HL-60 (cell line): ENCODE measurements around the gene LEP.

ENCODE experiments used
- GABPA ChIP-seq: IDR thresholded peaks from 2 replicates; pipeline ENCODE4 v1.6.1; 2012; ENCODE audit warnings: low read depth
- POLR2AphosphoS5 ChIP-seq: IDR thresholded peaks from 2 replicates; pipeline ENCODE4 v1.6.1; 2012; ENCODE audit warnings: low read depth
- SPI1 ChIP-seq: IDR thresholded peaks from 2 replicates; pipeline ENCODE4 v1.6.1; 2012; ENCODE audit warnings: low read depth, mild to moderate bottlenecking, borderline replicate concordance
- TF ChIP-seq, protein P1 (sequence below): IDR thresholded peaks from one replicate; pipeline ENCODE4 v1.5.1; 2011; ENCODE audit warnings: low read length, control low read depth, inconsistent platforms; ENCODE audit not compliant: insufficient read depth
- TF ChIP-seq, protein P2 (sequence below): IDR thresholded peaks from 2 replicates; pipeline ENCODE4 v1.6.1; 2012; ENCODE audit warnings: low read depth; ENCODE audit not compliant: insufficient replicate concordance

DNA sequence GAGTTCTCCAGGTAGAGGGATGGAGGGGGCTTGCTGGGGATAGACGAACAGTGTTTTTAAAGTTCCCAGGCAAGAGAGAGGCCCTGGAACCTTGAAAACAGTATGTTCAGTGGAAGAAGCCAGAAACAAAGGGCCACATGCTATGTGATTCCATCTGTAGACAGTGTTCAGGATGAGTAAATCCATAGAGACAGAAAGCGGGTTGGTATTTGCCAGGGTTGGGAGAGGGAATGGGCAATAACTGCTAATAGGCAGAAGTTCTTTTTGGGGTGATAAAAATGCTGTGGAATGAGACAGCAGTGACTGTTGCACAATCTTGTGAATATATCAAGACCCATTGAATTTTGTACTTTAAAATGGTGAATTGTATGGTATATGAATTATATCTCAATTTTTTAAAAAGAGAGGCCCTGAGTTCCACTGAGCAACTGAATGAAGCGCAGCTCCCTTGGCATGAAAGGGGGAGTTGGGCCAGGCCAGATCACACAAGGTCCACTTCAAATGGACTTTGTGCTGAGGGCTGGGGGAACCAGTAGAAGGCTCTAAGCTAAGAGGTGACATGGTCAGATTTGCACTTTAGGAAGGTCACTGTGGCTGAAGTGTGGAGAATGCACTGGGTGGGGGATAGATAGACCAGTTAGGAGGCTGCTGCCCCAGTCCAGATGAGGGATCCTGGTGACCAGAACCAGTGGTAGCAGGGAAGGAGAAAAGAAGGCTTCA, 34.0 kb downstream of the LEP start:
- TF ChIP-seq, protein P1, sequence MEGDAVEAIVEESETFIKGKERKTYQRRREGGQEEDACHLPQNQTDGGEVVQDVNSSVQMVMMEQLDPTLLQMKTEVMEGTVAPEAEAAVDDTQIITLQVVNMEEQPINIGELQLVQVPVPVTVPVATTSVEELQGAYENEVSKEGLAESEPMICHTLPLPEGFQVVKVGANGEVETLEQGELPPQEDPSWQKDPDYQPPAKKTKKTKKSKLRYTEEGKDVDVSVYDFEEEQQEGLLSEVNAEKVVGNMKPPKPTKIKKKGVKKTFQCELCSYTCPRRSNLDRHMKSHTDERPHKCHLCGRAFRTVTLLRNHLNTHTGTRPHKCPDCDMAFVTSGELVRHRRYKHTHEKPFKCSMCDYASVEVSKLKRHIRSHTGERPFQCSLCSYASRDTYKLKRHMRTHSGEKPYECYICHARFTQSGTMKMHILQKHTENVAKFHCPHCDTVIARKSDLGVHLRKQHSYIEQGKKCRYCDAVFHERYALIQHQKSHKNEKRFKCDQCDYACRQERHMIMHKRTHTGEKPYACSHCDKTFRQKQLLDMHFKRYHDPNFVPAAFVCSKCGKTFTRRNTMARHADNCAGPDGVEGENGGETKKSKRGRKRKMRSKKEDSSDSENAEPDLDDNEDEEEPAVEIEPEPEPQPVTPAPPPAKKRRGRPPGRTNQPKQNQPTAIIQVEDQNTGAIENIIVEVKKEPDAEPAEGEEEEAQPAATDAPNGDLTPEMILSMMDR: no peak
- no peak for TF ChIP-seq POLR2AphosphoS5
- TF ChIP-seq GABPA: no peak
- TF ChIP-seq, protein P2, sequence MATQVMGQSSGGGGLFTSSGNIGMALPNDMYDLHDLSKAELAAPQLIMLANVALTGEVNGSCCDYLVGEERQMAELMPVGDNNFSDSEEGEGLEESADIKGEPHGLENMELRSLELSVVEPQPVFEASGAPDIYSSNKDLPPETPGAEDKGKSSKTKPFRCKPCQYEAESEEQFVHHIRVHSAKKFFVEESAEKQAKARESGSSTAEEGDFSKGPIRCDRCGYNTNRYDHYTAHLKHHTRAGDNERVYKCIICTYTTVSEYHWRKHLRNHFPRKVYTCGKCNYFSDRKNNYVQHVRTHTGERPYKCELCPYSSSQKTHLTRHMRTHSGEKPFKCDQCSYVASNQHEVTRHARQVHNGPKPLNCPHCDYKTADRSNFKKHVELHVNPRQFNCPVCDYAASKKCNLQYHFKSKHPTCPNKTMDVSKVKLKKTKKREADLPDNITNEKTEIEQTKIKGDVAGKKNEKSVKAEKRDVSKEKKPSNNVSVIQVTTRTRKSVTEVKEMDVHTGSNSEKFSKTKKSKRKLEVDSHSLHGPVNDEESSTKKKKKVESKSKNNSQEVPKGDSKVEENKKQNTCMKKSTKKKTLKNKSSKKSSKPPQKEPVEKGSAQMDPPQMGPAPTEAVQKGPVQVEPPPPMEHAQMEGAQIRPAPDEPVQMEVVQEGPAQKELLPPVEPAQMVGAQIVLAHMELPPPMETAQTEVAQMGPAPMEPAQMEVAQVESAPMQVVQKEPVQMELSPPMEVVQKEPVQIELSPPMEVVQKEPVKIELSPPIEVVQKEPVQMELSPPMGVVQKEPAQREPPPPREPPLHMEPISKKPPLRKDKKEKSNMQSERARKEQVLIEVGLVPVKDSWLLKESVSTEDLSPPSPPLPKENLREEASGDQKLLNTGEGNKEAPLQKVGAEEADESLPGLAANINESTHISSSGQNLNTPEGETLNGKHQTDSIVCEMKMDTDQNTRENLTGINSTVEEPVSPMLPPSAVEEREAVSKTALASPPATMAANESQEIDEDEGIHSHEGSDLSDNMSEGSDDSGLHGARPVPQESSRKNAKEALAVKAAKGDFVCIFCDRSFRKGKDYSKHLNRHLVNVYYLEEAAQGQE: no peak
- no peak for TF ChIP-seq SPI1
